ENCODE results near the gene CDHR1.

CDHR1 gene

GRCh38 chr10:84233940-84234339, 39.6 kb downstream of the CDHR1 start:
- DNase-seq, result no peak

GRCh38 chr10:84234479-84234878, 40.1 kb downstream of the CDHR1 start:
- no peak for DNase-seq

- DNase-seq, result no peak
Observed at GRCh38 chr10:84235096-84235495, 40.8 kb downstream of the CDHR1 start.

- no peak for DNase-seq
Observed at GRCh38 chr10:84236807-84237198, 42.5 kb downstream of the CDHR1 start.

- peak; percentile 44 for DNase-seq
Observed at GRCh38 chr10:84237199-84238051, 43.1 kb downstream of the CDHR1 start.

GRCh38 chr10:84238909-84239308, 44.6 kb downstream of the CDHR1 start:
- DNase-seq, result no peak

GRCh38 chr10:84241185-84241790, 47.0 kb downstream of the CDHR1 start, which contains the start of gene LRIT1:
LRIT1 (minus strand) TSS chr10:84241546; CDS start chr10:84241439, 107 bp downstream.
- DNase-seq, result no peak

GRCh38 chr10:84243759-84244158, 49.4 kb downstream of the CDHR1 start:
- no peak for DNase-seq

GRCh38 chr10:84244651-84245270, 50.4 kb downstream of the CDHR1 start, which contains the start of gene RGR:
RGR (plus strand) TSS chr10:84245053; CDS start chr10:84245091, 38 bp downstream.
- DNase-seq, result peak; percentile 90

GRCh38 chr10:84247496-84247895, 53.2 kb downstream of the CDHR1 start:
- DNase-seq, result no peak

GRCh38 chr10:84248794-84249193, 54.5 kb downstream of the CDHR1 start:
- DNase-seq, result no peak

- no peak for DNase-seq
Observed at GRCh38 chr10:84254552-84255478, 60.5 kb downstream of the CDHR1 start.

GRCh38 chr10:84256510-84257342, 62.4 kb downstream of the CDHR1 start:
- peak; percentile 87 for DNase-seq

GRCh38 chr10:84257343-84258020, 63.1 kb downstream of the CDHR1 start:
- DNase-seq, result no peak

- no peak for DNase-seq
Observed at GRCh38 chr10:84258034-84258695, 63.8 kb downstream of the CDHR1 start.

- DNase-seq, result no peak
Observed at GRCh38 chr10:84261236-84261915, 67.0 kb downstream of the CDHR1 start.

- no peak for DNase-seq
Observed at GRCh38 chr10:84262190-84262956, 68.0 kb downstream of the CDHR1 start.

- DNase-seq, result no peak
Observed at GRCh38 chr10:84263716-84264115, 69.4 kb downstream of the CDHR1 start.

- peak; percentile 87 for DNase-seq
Observed at GRCh38 chr10:84264611-84265141, 70.3 kb downstream of the CDHR1 start.

Measured in retina (tissue), 1 donor.